HG03175 (cell line): ENCODE measurements around the gene PLEKHM1.
"Not testable (repeated sequence)": the region's sequence is repeated elsewhere in the genome, so short reads cannot be mapped to it uniquely, and the experiment has no call there.

ENCODE experiments used
- ATAC-seq: cut with Tn5 transposase; IDR thresholded peaks from one replicate; pipeline ENCODE4 v1.9.1; 2021; ENCODE audit warnings: mild to moderate bottlenecking, moderate library complexity; ENCODE audit not compliant: unreplicated experiment

PLEKHM1 gene

DNA sequence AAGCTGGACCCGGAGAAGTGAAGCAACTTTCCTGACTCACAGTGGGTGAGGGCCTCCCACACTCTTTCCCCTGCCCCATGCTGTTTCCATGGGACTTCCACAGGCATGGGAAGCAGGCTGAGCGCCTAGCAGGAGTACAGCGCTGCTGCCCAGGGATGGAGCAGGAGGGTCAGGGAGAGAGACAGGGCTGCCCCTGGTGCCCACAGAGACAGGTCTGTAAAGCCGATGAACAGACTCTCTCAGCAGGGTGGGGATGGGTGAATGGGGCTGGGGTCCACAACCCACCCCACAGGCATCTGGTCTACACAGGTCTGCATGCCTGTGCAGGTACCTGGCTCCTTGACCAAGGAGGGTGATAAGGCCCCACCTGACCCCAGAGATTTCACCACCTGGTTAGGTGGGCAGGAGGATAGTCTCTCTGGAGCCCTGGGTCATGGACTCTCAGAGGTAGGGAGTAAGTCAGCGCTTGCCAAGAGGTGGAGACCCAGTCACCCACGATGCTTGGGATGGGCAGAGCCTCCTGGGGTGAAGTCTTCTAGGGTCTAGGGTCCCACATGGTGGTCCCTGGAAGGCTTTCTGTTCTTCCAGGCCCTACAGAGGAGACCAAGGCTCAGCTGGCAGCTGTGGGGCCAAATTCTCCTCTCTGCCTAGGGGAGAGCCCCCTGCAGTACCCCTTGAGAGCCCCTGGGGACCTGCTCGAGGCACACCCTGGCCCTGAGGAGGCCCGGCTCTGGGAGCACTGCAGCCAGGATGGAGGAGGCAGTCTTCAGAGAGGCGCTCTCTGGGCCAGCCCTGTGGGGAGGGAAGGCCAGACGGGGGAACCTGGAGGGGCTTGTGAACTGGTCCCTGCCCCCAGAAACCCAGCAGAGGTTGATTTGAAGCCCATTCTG, 46.9 kb downstream of the PLEKHM1 start:
- ATAC-seq, result not testable (repeated sequence)

DNA sequence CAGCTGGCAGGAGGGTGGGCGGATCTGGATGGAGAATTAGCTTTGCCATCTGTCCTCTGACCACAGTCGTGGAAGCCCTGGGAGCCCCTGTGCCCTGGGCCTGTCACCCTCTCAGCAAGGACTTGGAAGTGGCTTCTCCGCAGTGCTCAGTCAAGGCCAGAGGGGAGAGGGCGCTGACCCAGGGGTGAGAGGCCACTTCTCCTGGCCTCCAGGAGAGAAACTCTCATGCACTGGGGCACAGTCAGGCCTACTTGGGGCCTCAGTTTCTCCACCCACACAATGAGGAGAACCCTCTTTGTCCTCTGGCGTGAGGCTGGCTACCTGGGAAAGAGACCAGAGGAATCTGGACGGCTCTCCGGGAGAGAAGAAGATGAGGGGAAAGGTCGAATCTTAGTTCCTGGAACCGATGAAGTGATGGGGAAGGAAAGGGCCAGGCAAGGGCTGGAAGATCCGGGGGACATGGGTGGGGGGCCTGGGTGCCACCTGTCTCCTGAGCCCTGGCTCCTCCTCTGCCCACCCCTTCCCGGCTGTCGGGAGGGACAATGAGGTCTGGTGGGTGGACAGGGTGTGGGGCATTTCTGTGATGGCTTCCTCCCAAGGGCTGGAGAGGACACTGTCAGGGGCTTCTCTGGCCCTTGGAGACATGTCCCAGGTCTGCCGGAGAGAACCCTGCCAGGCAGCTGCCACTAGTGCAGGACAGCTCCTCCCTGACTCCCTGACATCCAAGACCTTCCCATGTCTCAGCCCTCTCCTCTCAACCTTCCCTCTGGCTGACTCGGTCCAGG, 48.8 kb downstream of the PLEKHM1 start:
- ATAC-seq, result no peak

DNA sequence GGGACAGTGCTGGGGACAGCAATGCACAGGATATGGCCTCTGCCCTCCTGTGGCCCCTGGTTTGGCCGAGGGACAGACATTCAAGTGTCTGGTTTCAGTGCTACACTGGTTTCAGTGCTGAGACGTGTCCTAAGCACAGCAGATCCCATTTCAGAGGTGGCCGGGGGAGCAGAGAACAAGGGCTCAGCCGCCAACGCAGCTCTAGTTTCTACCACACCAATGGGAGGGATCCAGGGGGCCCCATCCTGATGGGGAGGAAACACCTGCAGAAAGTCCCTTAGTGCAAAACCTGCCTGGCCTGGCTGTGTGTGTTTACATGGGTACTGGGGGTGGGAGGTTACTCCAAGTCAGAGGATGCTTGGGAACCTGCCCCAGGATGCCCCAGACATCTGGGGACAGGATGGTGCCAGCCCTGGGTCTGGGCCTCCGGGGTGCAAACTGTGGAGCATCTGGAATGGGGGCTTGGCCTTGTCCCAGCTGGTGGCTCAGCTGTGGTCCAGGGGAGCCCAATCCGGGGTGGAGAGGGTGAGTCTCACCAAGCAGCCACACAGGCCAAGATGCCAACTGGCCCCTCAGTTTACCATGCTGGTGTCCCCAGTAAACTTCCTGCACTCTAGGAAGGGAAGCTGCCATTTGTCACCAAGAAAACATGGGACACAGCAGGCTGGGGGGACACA, 49.5 kb downstream of the PLEKHM1 start:
- ATAC-seq, result peak; percentile 62

DNA sequence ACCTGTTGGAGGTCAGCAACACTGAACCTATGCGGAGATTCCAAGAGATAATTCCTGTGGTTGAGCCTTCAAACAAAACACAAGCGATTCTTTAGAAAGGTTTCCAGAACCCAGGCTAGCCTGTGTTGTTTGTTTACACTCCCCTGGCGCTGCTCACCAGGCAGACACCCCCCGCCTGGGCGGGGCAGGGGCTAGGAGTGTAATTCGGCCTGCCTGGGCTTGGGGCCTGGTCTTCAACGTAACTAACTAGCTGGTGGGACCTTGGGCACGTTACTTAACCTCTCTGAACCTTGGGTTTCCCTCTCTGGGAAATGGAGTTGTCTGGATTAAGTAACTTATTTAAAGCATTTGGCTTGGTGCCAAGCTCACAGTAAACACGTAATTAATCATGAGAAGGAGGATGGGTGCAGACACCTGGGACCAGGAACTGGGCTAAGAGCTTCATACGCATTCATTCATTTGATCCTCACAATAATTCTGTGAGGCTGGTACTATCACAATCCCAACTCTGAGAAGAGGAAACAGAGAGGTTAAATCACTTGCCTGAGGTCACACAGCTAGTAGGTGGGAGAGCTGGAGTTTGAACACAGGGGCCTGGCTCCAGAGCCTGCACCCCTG, 50.3 kb downstream of the PLEKHM1 start:
- ATAC-seq, result no peak

DNA sequence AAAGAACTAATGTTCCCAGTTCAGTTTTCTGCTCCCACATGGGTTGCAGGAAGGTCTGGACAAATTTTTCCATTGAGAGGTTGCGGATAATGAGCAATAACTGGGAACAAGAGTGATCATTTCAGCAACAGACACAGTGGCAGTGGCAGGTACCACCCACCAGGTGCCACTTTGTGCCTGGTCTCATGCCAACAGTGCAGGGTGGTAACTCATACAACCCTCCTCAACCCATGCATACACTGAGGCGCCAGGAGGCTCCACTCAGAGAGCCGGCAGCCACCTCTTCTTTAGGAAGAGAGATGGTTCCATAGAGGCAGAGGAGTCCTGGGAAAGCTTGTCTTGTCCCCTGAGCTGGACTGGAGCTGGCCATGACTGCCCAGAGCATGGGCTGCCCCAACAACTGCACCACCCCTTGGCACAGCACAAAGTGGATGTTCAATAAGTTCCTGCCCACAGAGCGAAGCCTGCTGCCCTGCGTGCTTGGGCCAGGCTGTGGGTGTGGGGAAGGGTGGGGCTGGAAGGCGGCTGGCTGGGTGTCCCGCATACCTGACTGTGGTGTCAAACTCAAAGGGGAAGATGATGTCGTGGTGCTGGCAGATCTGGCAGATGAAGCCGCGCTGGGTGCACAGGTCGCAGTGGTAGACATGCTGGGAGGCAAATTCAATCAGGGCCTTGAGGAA, 51.5 kb downstream of the PLEKHM1 start:
- ATAC-seq, result no peak

DNA sequence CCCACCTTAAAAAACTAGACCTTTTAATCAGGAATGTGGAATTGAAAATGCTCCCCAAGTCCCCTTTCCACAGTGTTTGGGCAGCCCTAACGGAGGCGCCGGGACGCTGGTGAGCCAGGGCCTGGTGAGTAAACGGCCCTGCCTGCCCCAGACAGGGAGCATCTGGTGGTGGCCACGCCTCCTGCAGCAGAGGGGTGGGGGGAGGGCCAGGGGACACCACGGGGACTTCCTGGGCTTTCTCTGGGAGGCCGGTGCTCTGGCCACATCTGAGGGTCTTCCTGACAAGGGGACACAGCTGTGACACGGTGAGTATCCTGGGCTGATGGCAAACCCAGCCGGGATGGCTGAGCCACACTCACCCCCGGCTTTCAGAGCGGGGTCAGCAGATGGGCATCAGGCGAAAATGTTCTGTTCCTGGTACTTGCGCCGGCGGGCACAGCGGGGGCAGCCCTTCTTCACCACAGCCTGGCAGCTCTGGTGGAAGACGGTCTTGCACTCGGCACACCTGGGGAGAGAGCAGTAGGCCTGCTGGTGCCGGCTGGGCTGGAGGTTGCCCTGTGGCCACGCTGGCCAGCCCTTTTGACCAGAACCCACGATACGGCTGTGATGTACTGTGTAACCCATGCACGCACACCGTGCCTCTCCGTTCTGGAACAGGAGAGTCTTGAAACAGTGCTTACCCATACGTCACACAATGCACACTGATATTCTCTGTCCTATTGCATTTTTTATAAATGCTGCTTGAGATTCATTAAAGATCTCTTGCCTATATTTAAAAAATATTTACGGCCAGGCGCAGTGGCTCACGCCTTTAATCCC, 52.8 kb downstream of the PLEKHM1 start:
- ATAC-seq, result no peak

DNA sequence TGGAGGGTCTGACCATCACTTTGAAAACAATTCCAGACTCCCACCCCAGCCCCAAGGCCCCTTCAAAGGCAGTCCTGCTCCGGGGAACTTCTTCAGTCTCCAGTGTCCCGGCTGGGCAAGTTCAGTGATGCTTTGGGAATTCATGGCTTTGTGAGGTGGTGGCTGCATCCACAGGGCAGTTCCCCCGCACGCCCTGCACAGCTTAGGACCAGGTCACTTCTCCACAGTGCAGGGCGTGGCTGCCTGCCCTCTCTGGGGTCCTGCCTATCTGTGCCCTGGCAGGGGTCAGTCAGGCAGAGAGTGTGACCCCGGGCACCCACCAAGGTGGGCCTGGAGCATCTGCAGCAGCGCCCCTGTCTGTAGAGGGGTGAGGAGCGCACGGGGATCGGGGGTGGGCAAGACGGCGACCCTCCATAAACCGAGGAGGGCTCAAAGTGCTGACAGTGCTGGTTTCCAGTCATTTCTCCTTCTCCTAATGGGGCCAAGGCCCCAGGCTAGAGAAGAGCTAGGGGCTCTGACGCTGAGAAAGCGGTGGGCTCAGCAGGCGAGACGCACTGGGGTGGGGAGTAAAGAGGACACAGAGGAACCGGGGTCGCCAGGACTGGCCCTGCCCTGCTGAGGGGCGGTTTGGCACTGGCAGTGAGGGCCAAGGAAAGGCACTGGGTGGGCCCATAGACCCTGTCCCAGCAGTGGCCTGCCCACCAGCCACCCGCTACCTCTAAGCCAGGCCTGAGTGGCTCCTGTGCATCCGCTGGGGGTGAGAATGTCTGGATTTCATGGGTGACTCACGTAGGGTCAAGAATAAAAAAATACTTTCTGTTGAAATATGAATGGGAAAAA, 53.7 kb downstream of the PLEKHM1 start:
- no peak for ATAC-seq

DNA sequence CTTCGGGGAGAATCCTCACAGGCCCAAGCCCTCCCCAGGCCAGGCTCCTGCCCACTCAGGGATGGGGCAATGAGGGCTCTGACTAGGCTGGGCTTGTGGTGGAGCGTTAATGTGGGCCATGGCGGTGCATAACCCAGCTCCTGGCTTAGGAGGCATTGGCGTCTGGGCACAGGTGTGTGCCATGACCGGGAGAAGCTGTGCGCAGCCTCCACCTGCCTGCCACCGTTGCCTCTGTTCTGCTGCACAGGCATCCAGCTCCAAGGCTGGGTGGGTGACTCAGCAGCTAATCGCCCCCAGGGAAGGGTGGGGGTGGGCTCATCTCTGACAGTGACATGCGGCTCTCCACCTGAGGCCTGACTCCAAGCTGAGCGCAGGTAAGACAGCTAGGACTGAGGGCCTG, 54.4 kb downstream of the PLEKHM1 start:
- no peak for ATAC-seq

DNA sequence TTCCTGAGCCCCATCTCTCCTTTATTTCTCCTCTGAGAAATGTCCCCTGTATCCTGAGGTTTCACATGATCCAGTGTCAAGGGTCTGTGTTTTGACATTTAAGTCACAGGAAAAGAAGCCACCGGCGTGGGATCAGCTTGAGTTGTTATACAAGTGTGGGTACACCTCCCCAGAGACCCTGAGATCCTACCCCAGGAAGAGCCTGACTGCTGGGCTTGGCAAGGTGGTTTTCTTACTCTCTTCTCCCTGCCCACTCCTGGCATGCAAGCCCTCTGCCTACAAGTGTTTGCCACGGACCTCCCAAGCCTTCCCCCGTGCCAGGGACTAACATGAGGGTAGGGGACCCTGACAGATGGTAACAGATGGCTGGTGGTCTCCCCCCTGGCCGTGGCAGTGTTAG, 55.0 kb downstream of the PLEKHM1 start:
- ATAC-seq, result no peak

DNA sequence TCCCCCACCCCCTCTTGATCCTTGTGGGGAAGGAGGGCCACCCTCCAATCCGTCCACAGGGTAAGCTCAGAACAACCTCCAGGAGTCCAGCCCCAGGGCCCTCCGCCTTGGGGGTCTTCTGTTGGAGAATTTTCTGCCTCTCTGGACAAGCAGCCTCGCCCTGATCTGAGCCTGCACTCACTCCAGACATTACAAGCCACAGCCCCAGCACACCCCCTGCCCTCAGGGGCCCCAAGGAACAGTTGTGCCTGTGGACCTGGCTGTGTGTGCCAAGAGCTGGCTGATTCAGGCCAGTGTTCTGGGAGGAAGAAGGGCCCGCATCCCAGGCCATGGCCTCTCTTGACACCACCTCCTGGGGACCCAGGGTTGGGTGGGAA, 57.4 kb downstream of the PLEKHM1 start:
- no peak for ATAC-seq

DNA sequence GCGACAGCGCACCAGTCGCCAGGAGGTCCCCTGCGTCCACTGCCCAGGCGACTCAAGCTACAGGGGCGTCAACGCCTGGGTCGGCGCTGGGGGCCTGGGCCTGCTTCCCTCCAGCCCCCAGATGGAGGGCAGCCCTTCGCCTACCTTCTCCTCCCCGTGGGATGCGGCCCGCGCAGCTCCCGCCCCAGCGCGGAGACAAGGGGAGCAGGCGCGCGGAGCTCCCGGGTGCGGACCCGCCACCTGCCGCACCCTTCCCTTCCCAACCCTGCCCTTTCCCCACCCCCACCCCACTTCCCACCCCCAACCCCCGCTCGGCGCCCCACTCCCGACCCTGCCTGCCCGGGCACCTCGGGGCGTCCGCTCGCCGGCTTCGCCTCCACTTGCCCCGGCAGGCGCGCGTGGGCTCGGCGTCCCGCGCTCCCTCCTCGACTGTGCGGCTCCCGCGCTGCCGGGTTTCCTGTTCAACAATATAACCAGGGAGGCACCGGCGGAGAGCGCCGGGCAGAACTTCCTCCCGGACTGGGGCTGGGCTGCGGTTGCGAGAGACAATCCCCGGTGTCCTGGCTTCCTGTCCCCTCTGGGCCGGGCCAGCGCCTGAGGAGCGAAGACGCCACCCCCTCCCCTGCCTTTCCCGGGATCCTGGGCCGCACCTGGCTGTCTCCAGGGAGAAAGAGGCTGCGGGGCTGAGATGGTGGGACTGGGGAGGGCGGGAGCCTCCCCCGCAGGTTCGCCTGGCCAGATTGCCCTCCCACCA, 57.9 kb downstream of the PLEKHM1 start, which contains the start of gene ARHGAP27:
TSS of gene ARHGAP27 (minus strand) at position 466 of the 754 bp plus-strand sequence. CDS start 2,591 bp downstream, outside the sequence.
- ATAC-seq, result no peak

DNA sequence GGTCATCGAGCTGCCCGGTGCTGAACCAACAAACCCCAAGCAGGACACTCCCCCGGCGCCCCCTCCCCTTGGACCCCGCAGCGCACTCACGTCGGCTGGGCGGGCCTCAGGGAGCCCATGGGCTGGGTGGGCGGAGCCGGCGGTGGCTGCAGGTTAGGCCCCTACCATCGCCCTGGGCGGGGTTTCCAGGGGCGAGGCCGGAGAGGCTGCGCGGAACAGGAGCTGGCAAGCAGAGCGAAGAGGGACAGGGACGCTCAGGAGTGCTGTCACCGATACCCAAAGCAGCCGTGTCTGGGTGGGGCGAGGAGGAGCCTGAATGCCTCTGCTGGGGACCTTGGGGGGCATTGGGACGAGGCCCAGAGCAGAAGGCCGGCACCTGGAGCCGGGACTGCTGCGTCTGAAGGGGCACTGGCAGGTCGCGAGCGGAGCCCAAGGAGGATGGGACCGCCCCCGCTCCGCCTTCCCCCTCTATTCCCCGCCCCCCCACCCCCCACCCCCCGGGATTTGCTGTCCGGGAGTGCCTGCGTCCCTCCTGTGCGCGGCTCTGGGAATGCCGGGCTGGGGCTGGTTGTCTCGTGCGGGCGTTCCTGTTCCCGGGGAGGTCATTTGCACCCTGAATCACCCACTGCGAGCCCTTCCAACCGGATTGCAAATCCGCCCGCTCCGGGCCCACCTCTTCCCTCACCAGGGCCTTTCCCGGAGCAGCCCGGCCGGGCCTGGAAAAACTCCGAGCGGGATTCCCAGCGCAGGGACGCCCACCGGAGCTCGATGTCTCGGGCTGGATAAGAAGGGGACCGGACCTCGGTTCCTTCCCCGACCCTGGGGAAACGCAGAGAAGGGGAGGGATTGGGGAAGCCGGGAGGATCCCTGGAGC, 58.8 kb downstream of the PLEKHM1 start:
- peak; percentile 53 for ATAC-seq

DNA sequence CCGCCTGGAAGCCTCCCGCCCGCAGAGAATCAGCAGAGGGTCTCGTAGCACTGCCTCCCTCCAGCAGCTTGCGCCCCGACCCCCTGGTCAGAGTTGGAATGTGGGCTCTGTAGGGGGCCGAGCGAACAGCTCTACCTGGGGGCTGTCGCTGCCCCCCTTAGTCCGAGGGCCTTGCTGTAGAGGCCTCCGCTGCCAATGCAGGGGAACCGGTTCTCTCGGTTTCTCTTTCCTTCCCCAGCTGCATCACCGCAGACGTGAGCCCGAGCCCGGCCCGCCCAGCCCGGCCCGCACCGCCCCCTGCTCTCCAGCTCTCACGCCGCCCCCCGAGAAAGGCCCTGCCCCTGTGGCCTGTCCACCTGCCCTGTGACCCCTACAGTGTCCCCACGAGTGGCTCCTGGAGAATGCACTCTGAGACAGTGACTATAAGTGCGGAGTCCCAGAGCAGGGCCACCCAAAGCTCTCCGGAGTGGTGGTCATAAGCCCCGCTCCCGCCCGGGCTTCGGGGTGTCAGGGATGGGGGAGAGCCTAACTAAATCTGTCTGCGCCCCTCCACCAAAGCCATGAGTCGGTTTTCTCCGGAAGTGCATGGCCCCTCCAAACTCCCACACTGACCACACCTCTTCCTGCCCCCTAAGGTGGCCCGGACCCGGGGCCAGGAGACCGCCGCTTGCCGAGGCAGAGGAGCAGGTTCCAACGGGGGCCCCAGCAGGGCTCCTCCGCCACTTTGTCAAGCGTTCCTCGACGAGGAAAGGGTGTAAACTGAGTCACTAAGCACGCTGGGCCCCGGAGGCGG, 59.6 kb downstream of the PLEKHM1 start:
- ATAC-seq, result peak; percentile 26

DNA sequence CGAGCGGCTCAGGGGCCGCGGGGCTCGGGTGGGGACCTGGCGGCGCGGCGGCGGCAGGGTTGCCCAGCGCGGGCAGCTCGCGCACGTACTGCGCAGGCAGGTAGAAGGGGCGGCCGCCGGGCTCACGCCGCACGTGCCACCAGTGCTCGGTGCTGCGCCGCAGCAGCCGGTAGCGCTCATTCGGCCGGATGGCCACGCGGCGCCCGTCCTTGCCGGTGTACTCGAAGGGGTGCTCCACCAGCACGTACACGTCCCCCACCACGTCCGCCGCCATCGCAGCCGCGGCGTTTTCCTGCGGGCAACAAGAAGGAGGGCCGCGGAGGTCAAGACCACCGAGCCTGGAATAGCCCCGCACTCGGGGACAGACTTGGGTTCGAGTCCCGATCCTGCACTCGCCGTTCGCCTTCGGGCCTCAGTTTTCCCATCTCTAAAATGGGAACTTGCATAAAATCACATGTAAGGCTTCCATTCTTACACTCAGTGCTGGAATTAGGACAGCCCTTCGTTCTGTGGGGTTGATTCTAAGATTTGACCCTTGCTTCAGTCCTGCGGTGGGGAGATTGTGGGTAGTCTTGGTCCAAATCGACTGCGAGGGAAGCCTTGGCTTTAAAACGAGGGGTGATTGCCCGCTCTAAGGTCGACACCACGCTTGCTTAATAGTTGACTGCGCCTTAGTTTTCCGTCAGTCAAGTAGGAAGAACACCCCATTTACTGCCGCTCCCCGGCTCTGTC, 60.3 kb downstream of the PLEKHM1 start:
- ATAC-seq, result no peak

DNA sequence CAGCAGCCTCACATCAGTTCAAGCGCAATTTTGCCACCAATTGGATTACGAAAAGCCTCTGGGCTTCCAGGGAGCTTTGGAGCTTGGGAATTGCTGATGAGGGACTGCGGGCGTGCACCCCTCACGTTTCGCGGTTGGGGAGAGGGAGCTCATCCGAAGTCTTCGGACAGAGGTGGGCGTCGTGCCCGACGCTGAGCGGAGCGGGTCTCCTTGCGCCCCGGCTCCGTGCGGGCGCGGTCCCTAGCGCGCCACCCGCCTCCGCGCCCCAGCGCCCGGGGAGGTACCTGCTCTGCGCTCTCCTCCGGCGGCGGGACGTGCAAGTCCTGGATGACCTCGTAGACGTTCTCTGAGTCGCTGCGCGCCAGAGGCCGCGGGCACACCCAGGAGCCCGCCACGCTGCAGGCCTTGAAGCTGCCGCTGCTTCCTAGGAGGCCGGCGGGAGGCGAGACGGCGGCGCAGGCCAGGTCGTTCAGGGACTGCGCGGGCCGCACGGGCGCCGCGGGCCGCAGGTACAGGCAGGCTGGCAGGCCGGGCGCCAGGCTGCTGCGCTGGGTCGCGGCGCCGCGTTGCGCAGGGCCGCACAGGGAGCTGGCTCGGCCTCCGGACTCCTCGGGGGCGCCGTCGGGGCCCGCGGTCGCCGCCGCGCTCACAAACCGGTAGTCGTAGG, 61.0 kb downstream of the PLEKHM1 start:
- ATAC-seq, result no peak
